K562 (cell line): ENCODE measurements around the gene PAX8. TPM values are rescaled to one million over a fixed set of nuclear protein-coding genes. Genes with fewer than 3 reads are reported as not detected.
A peak's percentile ranks its signal among the peaks of the same experiment; 100 is the strongest.

Experiments
- CBX5 ChIP-seq: IDR thresholded peaks from 2 replicates; pipeline ENCODE4 v1.6.1; 2014; ENCODE audit warnings: low read depth, borderline replicate concordance
- CTCF ChIP-seq, 3 experiments: IDR thresholded peaks in 2 of 3; conservative IDR thresholded peaks in 1 of 3; 2 replicates each; pipeline ENCODE4 v1.5.1; 2011 to 2012; ENCODE audit warnings: low read length in 3 of 3, mild to moderate bottlenecking in 3 of 3, control low read depth in 2 of 3, improper control_type of control experiment in 1 of 3, inconsistent platforms in 1 of 3, low read depth in 1 of 3, mixed read lengths in 1 of 3, moderate library complexity in 1 of 3; ENCODE audit not compliant: insufficient read depth in 2 of 3
- HMG20A ChIP-seq: fragments of 450-650 bp; formaldehyde crosslinking; conservative IDR thresholded peaks from 2 replicates; pipeline ENCODE4 v1.4.0; 2020; ENCODE audit warnings: mild to moderate bottlenecking, mixed read lengths
- PHB2 ChIP-seq: fragments of 450-650 bp; IDR thresholded peaks from 2 replicates; pipeline ENCODE4 v1.6.1; 2017; ENCODE audit warnings: low read depth
- POLR3G ChIP-seq: IDR thresholded peaks from 2 replicates; pipeline ENCODE4 v1.6.1; 2011; ENCODE audit not compliant: insufficient read length, insufficient replicate concordance; ENCODE audit errors: extremely low read depth
- PTRF ChIP-seq: fragments of 450-650 bp; IDR thresholded peaks from 2 replicates; pipeline ENCODE4 v1.6.1; 2016; ENCODE audit warnings: mild to moderate bottlenecking, missing genetic modification characterization, missing compliant biosample characterization
- TFE3 ChIP-seq: fragments of 450-650 bp; formaldehyde crosslinking; IDR thresholded peaks from 2 replicates; pipeline ENCODE4 v1.4.0; 2020; ENCODE audit warnings: mild to moderate bottlenecking, mixed read lengths
- ZFP30 ChIP-seq: fragments of 250-450 bp; sonication (Bioruptor Pico); IDR thresholded peaks from 2 replicates; pipeline ENCODE4 v1.8.0; 2022; ENCODE audit warnings: moderate library complexity, mild to moderate bottlenecking, inconsistent platforms, borderline replicate concordance
- ZFPM2 ChIP-seq: fragments of 250-450 bp; sonication (Bioruptor Pico); IDR thresholded peaks from 2 replicates; pipeline ENCODE4 v1.5.1; 2022; ENCODE audit warnings: mild to moderate bottlenecking
- ZNF217 ChIP-seq: sonication (generic); formaldehyde crosslinking; IDR thresholded peaks from 2 replicates; pipeline ENCODE4 v1.8.0; 2022; ENCODE audit warnings: mild to moderate bottlenecking, missing genetic modification reagents
- ZSCAN29 ChIP-seq: fragments of 450-650 bp; IDR thresholded peaks from 2 replicates; pipeline ENCODE4 v1.6.1; 2017
- polyA plus RNA-seq, 8 experiments: library from polyadenylated mRNA; depleted of rRNA in 4 of 8; stranded (reverse) in 5 of 8; unstranded in 3 of 8; fragments of >200 nt; fragmentation: Nextera tagmentation in 2 of 8; fragmentation: Illumina TruSeq in 1 of 8; extraction: Ambion mirVana in 2 of 8; extraction: Trizol in 1 of 8; gene quantifications; 2 replicates each; pipeline versions ENCODE4 v1.2.1 to v1.2.3, GENCODE V29; 2011 to 2014; ENCODE audit warnings: inconsistent platforms in 1 of 8, missing spikeins in 1 of 8
- total RNA-seq, 7 experiments: library from RNA; depleted of rRNA in 6 of 7; stranded (reverse); fragments of >200 nt in 6 of 7; fragmentation: Illumina TruSeq in 2 of 7; extraction: Trizol in 2 of 7; gene quantifications; 2 replicates each; pipeline versions ENCODE4 v1.2.1 to v1.2.3, GENCODE V29; 2011 to 2021; ENCODE audit warnings: low replicate concordance in 1 of 7
- TF ChIP-seq, protein P1 (sequence below): fragments of 250-450 bp; sonication (Bioruptor Pico); IDR thresholded peaks from 2 replicates; pipeline ENCODE4 v1.4.0; 2020; ENCODE audit warnings: mild to moderate bottlenecking, moderate library complexity
- TF ChIP-seq, protein P2 (sequence below): fragments of 450-650 bp; formaldehyde crosslinking; IDR thresholded peaks from 2 replicates; pipeline ENCODE4 v1.4.0; 2022; ENCODE audit warnings: mild to moderate bottlenecking, moderate library complexity

Gene PAX8
- total and polyA plus RNA-seq, 9 of the 15 experiments (the other 6 are each of a cell fraction or from before 2014, with no cell fraction given), result 0.13 to 2.1 (median 0.51) TPM

GRCh38 chr2:113203901-113204519 is 74.7 kb downstream of the PAX8 start (continued):
- TF ChIP-seq, protein P1, sequence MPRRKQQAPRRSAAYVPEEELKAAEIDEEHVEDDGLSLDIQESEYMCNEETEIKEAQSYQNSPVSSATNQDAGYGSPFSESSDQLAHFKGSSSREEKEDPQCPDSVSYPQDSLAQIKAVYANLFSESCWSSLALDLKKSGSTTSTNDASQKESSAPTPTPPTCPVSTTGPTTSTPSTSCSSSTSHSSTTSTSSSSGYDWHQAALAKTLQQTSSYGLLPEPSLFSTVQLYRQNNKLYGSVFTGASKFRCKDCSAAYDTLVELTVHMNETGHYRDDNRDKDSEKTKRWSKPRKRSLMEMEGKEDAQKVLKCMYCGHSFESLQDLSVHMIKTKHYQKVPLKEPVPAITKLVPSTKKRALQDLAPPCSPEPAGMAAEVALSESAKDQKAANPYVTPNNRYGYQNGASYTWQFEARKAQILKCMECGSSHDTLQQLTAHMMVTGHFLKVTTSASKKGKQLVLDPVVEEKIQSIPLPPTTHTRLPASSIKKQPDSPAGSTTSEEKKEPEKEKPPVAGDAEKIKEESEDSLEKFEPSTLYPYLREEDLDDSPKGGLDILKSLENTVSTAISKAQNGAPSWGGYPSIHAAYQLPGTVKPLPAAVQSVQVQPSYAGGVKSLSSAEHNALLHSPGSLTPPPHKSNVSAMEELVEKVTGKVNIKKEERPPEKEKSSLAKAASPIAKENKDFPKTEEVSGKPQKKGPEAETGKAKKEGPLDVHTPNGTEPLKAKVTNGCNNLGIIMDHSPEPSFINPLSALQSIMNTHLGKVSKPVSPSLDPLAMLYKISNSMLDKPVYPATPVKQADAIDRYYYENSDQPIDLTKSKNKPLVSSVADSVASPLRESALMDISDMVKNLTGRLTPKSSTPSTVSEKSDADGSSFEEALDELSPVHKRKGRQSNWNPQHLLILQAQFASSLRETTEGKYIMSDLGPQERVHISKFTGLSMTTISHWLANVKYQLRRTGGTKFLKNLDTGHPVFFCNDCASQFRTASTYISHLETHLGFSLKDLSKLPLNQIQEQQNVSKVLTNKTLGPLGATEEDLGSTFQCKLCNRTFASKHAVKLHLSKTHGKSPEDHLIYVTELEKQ, result no peak
- no peak for TF ChIP-seq PTRF (tag)
- no peak for TF ChIP-seq CBX5
- no peak for TF ChIP-seq ZSCAN29
- no peak for TF ChIP-seq ZFP30 (CRISPR knock-in tag)
- no peak for TF ChIP-seq ZFPM2 (CRISPR knock-in tag)
- TF ChIP-seq HMG20A (CRISPR knock-in tag), result no peak
- no peak for TF ChIP-seq PHB2
- no peak for TF ChIP-seq ZNF217 (CRISPR knock-in tag)
- TF ChIP-seq, protein P2, sequence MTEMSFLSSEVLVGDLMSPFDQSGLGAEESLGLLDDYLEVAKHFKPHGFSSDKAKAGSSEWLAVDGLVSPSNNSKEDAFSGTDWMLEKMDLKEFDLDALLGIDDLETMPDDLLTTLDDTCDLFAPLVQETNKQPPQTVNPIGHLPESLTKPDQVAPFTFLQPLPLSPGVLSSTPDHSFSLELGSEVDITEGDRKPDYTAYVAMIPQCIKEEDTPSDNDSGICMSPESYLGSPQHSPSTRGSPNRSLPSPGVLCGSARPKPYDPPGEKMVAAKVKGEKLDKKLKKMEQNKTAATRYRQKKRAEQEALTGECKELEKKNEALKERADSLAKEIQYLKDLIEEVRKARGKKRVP (CRISPR knock-in tag), result no peak
- TF ChIP-seq TFE3 (CRISPR knock-in tag), result peak; percentile 63
- TF ChIP-seq CTCF (IDR thresholded peaks at IDR 0.05 in 2 of 3, conservative IDR thresholded peaks at IDR 0.05 in 1 of 3; ENCODE audit: insufficient read depth in 2 of 3, low read depth in 1 of 3, low read length in 3 of 3), result peak; percentile 88 to 95 (median 92)
- TF ChIP-seq POLR3G, result no peak
